Smooth muscle cell (in vitro differentiated cells): ENCODE results near the gene GUCA2A. TPM values are rescaled to one million over a fixed set of nuclear protein-coding genes. Genes with fewer than 3 reads are reported as not detected.
A peak's percentile ranks its signal among the peaks of the same experiment; 100 is the strongest.

Source experiments
- DNase-seq: peaks from one replicate; lab custom pipeline; 2025; ENCODE audit not compliant: unreplicated experiment; lab: John Stamatoyannopoulos, UW
- H2AFZ ChIP-seq: fragments of 200-600 bp; sonication (generic); 2 replicates; pipeline ENCODE4 v1.6.0; 2016; ENCODE audit warnings: antibody characterized with exemption, low read depth, mild to moderate bottlenecking
- H3F3A ChIP-seq: fragments of 200-600 bp; sonication (generic); 2 replicates; pipeline ENCODE4 v1.6.0; 2017; ENCODE audit warnings: antibody characterized with exemption, low read depth
- H3K27ac ChIP-seq: fragments of 200-600 bp; sonication (generic); 2 replicates; pipeline ENCODE4 v1.5.1; 2016; ENCODE audit warnings: low read depth, mild to moderate bottlenecking
- H3K27me3 ChIP-seq: fragments of 200-600 bp; sonication (generic); 2 replicates; pipeline ENCODE4 v1.6.1; 2016; ENCODE audit warnings: low read depth, mild to moderate bottlenecking
- H3K36me3 ChIP-seq: fragments of 200-600 bp; sonication (generic); 2 replicates; pipeline ENCODE4 v1.5.1; 2016; ENCODE audit warnings: low read depth
- H3K4me1 ChIP-seq: fragments of 200-600 bp; sonication (generic); 2 replicates; pipeline ENCODE4 v1.5.1; 2016; ENCODE audit warnings: low read depth
- H3K4me2 ChIP-seq: fragments of 200-600 bp; sonication (generic); 2 replicates; pipeline ENCODE4 v1.6.0; 2016; ENCODE audit warnings: mild to moderate bottlenecking
- H3K4me3 ChIP-seq: fragments of 200-600 bp; sonication (generic); 2 replicates; pipeline ENCODE4 v1.5.1; 2016; ENCODE audit warnings: mild to moderate bottlenecking
- H3K79me2 ChIP-seq: fragments of 200-600 bp; sonication (generic); 2 replicates; pipeline ENCODE4 v1.6.0; 2016; ENCODE audit warnings: low read depth, mild to moderate bottlenecking
- H3K9ac ChIP-seq: fragments of 200-600 bp; sonication (generic); 2 replicates; pipeline ENCODE4 v1.6.0; 2016; ENCODE audit warnings: low read depth
- H3K9me3 ChIP-seq: fragments of 200-600 bp; sonication (generic); replicated peaks from 2 replicates; pipeline ENCODE4 v1.5.1; 2016; ENCODE audit warnings: low read depth
- H4K20me1 ChIP-seq: fragments of 200-600 bp; sonication (generic); 2 replicates; pipeline ENCODE4 v1.6.0; 2016; ENCODE audit warnings: low read depth
- CTCF ChIP-seq: fragments of 200-600 bp; sonication (generic); IDR thresholded peaks from 2 replicates; pipeline ENCODE4 v1.5.1; 2017; ENCODE audit warnings: borderline replicate concordance, mild to moderate bottlenecking, antibody characterized with exemption; ENCODE audit not compliant: insufficient read depth, poor library complexity, severe bottlenecking
- WGBS: methylation state at CpG from one replicate; pipeline ENCODE4 v1.1.7; 2016; ENCODE audit warnings: low lambda C conversion rate; 5-methylcytosine and 5-hydroxymethylcytosine counted together
- polyA plus RNA-seq: library from polyadenylated mRNA; unstranded; fragments of >200 nt; fragmentation: Nextera tagmentation; extraction: Ambion mirVana; gene quantifications from 2 replicates; pipeline ENCODE4 v1.2.1, GENCODE V29; 2016
- total RNA-seq: library from RNA; depleted of rRNA; stranded (reverse); fragments of >200 nt; gene quantifications from 2 replicates; pipeline ENCODE4 v1.2.3, GENCODE V29; 2014

GUCA2A gene
- total and polyA plus RNA-seq, 2 experiments from 2014 or later = not detected

- Histone ChIP-seq H3K4me1 (peaks cover 6% of the 10 kb centered on the region), H2AFZ (no peak overlapping the region), H3K27ac (no peak overlapping the region), H3K9ac (no peak overlapping the region), H3K79me2 (no peaks in the 10 kb centered on the region), H3K4me3 (no peak overlapping the region), H3K4me2 (no peak overlapping the region), H3K9me3 (no peaks in the 10 kb centered on the region), H4K20me1 (peaks cover 42% of the 10 kb centered on the region), H3K36me3 (no peaks in the 10 kb centered on the region), H3K27me3 (no peaks in the 10 kb centered on the region), H3F3A (peaks cover 12% of the 10 kb centered on the region)
- 85% methylated on average over 7 of the region's 7 CpGs for WGBS
- DNase-seq = no peak
- no peak for TF ChIP-seq CTCF
These were observed 10.9 kb upstream of the GUCA2A start for GRCh38 chr1:42175314-42176054.

- H3K9me3 ChIP-seq = no peaks in the 10 kb centered on the region
- 89% methylated on average over 8 of the region's 8 CpGs for WGBS
- H3K27me3 ChIP-seq = no peaks in the 10 kb centered on the region
- H3K4me3 ChIP-seq = no peak overlapping the region
- peaks cover 32% of the 10 kb centered on the region for H4K20me1 ChIP-seq
- H3K4me1 ChIP-seq = peaks cover 6% of the 10 kb centered on the region
- H3K4me2 ChIP-seq = no peak overlapping the region
- H3K27ac ChIP-seq = no peak overlapping the region
- peaks cover 5% of the 10 kb centered on the region for H3F3A ChIP-seq
- H3K79me2 ChIP-seq = no peaks in the 10 kb centered on the region
- H3K9ac ChIP-seq = no peak overlapping the region
- DNase-seq = no peak
- no peak for TF ChIP-seq CTCF
- H3K36me3 ChIP-seq = no peaks in the 10 kb centered on the region
- no peak overlapping the region for H2AFZ ChIP-seq
These were observed 9.6 kb upstream of the GUCA2A start for GRCh38 chr1:42173961-42174735.

GRCh38 chr1:42173155-42173933 is 8.8 kb upstream of the GUCA2A start:
- H3K79me2 ChIP-seq = no peaks in the 10 kb centered on the region
- peaks cover 24% of the 10 kb centered on the region for H4K20me1 ChIP-seq
- H3K36me3 ChIP-seq = no peaks in the 10 kb centered on the region
- peak; percentile 13 for DNase-seq
- H3K27me3 ChIP-seq = no peaks in the 10 kb centered on the region
- H3K27ac ChIP-seq = no peak overlapping the region
- no peak overlapping the region for H3K4me3 ChIP-seq
- H2AFZ ChIP-seq = no peak overlapping the region
- WGBS = 40% methylated on average over 9 of the region's 9 CpGs
- peaks cover 6% of the 10 kb centered on the region for H3K4me1 ChIP-seq
- peak; percentile 96 for TF ChIP-seq CTCF
- no peaks in the 10 kb centered on the region for H3F3A ChIP-seq
- H3K9me3 ChIP-seq = no peaks in the 10 kb centered on the region
- no peak overlapping the region for H3K9ac ChIP-seq
- H3K4me2 ChIP-seq = no peak overlapping the region
